GM18858 (cell line): ENCODE results near the gene MRGPRD.
"Not testable (repeated sequence)": the region's sequence is repeated elsewhere in the genome, so short reads cannot be mapped to it uniquely, and the experiment has no call there.

Source experiments
- ATAC-seq: cut with Tn5 transposase; IDR thresholded peaks from one replicate; pipeline ENCODE4 v1.9.1; 2021; ENCODE audit not compliant: unreplicated experiment

Gene MRGPRD

GRCh38 chr11:68994161-68994893, 13.5 kb upstream of the MRGPRD start:
- ATAC-seq = no peak

GRCh38 chr11:68993546-68993945, 12.8 kb upstream of the MRGPRD start:
- ATAC-seq = no peak

- no peak for ATAC-seq
Measured at GRCh38 chr11:68992743-68993255, 12.0 kb upstream of the MRGPRD start.

GRCh38 chr11:68990995-68991780, 10.4 kb upstream of the MRGPRD start:
- no peak for ATAC-seq

GRCh38 chr11:68989936-68990606, 9.3 kb upstream of the MRGPRD start:
- ATAC-seq = no peak

- no peak for ATAC-seq
Measured at GRCh38 chr11:68988491-68988890, 7.7 kb upstream of the MRGPRD start.

- no peak for ATAC-seq
Measured at GRCh38 chr11:68987211-68987610, 6.4 kb upstream of the MRGPRD start.

GRCh38 chr11:68983801-68984200, 3.0 kb upstream of the MRGPRD start:
- ATAC-seq = no peak

- no peak for ATAC-seq
Measured at GRCh38 chr11:68982134-68982533, 1.3 kb upstream of the MRGPRD start.

- ATAC-seq = no peak
Measured at GRCh38 chr11:68979931-68980775, 633 bp downstream of the MRGPRD start.

- no peak for ATAC-seq
Measured at GRCh38 chr11:68978931-68979594, 1.7 kb downstream of the MRGPRD start.

GRCh38 chr11:68978626-68978930, 2.2 kb downstream of the MRGPRD start:
- no peak for ATAC-seq

- no peak for ATAC-seq
Measured at GRCh38 chr11:68977781-68978625, 2.8 kb downstream of the MRGPRD start.

GRCh38 chr11:68976563-68976962, 4.2 kb downstream of the MRGPRD start:
- ATAC-seq = no peak

GRCh38 chr11:68976095-68976494, 4.7 kb downstream of the MRGPRD start:
- no peak for ATAC-seq

- ATAC-seq = no peak
Measured at GRCh38 chr11:68974421-68975194, 6.2 kb downstream of the MRGPRD start.

- ATAC-seq = not testable (repeated sequence)
Measured at GRCh38 chr11:68973706-68974105, 7.1 kb downstream of the MRGPRD start.

GRCh38 chr11:68973219-68973618, 7.6 kb downstream of the MRGPRD start:
- no peak for ATAC-seq
